GM19239 (cell line): ENCODE measurements around the gene MYLIP.

Experiments
- DNase-seq: peaks from one replicate; pipeline ENCODE4 v3.0.0; 2011; ENCODE audit warnings: low spot score; ENCODE audit not compliant: insufficient read length
- FAIRE-seq: peaks from 2 replicates; lab custom pipeline; 2011; peaks lifted over from hg19 to GRCh38; lab: Jason Lieb, UNC

Gene MYLIP

DNA sequence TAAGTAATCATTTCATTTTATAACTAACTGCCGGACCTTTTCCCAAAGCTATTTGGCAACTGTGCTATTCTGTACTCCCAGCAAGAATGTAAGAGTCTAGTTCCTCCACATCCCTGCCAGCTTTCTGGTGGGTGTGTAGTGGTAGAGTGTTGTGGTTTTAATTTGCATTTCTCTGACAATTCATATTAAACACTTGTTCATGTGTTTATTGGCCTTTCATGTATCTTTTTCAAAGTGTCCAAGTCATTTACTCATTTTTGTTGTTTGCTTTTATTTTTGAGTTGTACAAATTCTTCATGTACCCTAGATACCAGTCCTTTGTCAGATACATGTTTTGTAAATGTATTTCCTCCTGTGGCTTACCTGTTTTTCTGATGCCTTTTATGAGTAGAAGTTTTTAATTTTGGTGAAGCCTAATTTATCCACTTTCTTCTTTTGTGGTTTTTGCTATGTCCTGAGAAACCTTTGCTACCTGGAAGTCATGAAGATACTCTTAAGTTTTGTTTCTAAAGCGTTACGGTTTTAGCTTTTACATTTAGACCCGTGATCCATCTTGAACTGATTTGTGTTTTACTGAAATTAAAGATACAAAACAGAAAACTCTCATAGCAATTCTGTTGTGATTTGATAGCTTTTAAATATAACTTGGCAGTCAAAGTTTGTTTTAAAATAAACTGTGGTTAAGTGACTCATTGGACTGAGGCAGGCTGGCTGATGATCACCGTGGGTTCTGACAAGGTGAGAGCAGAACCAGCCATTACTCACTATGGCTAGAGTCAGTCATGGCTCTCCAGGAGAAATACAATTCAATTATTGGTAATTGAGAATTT lies 8.0 kb downstream of the MYLIP start:
- FAIRE-seq: peak; percentile 85

GRCh38 chr6:16137451-16137801 lies 8.5 kb downstream of the MYLIP start:
- DNase-seq: no peak

More for the DNA sequence above, 8.0 kb downstream of the MYLIP start:
- no peak for DNase-seq

GRCh38 chr6:16139556-16139955 lies 10.7 kb downstream of the MYLIP start:
- DNase-seq: no peak
- no peak for FAIRE-seq

More at GRCh38 chr6:16137451-16137801, 8.5 kb downstream of the MYLIP start:
- peak; percentile 60 for FAIRE-seq

DNA sequence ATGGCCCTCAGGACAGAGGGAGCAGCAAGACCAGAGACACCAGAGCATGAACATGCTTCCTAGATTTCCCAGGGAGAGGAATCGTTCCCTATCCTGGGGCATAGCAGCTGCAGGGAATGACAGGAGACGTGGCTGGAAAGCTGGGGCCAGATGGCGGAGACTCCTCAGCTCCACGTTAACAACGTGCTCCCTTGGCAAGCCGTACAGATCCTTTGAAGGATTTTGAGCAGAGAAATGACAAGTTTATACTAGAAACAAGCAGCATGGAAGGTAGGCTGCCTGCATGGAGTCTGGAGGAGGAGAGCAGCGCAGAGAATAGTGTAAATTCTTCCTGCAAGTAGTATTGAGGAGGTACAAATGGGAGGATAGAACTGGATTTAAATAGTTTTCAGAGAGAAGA lies 11.7 kb downstream of the MYLIP start:
- no peak for FAIRE-seq
- no peak for DNase-seq

DNA sequence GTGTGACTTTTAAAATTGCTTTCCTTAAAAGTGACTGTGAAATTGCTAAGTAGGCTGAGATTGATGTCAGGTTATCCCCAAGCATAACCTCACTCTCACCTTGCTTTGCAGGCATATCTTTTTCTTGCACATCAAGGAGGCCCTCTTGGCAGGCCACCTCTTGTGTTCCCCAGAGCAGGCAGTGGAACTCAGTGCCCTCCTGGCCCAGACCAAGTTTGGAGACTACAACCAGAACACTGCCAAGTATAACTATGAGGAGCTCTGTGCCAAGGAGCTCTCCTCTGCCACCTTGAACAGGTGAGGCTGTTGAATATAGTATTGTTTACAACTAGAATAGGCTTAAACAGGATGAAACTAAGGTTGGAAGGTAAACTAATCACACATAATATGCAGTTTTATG lies 12.6 kb downstream of the MYLIP start:
- FAIRE-seq (no peak), DNase-seq (no peak)

- FAIRE-seq (no peak), DNase-seq (no peak)
These were observed 16.2 kb downstream of the MYLIP start for GRCh38 chr6:16145038-16145437.

GRCh38 chr6:16146028-16146427 lies 17.1 kb downstream of the MYLIP start:
- no peak for DNase-seq
- FAIRE-seq: no peak

DNA sequence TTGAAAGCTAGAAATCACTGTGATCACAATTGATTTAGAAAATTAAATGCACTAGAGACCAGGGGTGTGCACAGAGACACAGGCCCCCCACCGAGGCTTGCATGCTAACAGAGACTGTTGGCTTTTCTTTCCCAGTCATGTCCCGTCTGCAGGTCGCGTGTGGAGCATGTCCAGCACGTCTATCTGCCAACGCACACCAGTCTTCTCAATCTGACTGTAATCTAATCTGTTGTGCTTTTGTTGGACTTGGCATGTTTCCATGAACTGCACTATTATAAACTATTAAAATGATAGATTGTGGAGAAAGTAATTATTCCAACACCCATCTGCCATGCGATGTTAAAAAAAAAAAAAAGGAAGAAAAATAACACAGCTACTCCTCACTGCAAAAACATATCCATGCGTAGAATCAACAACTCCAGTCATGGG lies 17.7 kb downstream of the MYLIP start:
- DNase-seq (no peak), FAIRE-seq (no peak)

DNA sequence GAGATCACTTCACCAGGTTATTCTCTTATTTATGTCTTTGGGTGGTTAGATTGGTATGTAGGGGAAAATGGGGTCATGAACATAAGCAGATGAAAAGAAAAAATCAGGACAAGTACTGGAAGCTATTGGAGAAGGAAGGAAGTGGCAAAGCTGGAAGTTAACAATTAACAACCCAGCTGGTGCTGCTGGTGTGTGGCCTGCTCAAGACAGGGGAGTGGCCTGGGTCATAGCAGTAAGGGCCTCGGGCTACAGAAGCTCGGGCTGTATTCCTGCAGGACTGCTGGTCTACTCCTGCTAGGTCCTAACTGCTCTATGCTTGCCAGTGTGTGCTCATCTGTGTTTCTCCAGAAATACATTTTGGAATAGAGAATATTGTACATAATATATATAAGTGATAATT lies 19.6 kb downstream of the MYLIP start:
- DNase-seq: no peak
- FAIRE-seq: peak; percentile 18

DNA sequence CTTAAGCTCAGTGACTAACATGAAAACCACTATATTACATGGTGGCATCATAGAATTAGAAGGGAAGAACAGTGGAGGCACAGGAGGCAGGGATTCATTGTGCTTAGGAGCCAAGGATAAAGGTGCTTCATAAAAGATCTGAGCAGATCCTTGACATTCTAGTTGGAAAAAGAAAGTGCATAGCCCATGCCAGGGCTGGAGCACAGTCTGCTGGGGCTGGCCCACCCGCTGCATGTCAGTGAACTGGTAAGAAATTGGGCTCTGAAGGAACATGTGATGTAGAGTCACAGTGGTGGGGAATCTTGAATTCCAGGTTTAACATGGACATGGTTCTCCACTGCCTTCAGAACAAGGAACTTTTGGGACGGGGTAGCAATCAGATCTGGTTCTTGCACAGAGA lies 20.4 kb downstream of the MYLIP start:
- DNase-seq (no peak), FAIRE-seq (no peak)

GRCh38 chr6:16150098-16150497 lies 21.2 kb downstream of the MYLIP start:
- no peak for DNase-seq
- FAIRE-seq: no peak

GRCh38 chr6:16153211-16153820 lies 24.4 kb downstream of the MYLIP start:
- no peak for DNase-seq
- FAIRE-seq: no peak

GRCh38 chr6:16154904-16155303 lies 26.0 kb downstream of the MYLIP start:
- FAIRE-seq (no peak), DNase-seq (no peak)

DNA sequence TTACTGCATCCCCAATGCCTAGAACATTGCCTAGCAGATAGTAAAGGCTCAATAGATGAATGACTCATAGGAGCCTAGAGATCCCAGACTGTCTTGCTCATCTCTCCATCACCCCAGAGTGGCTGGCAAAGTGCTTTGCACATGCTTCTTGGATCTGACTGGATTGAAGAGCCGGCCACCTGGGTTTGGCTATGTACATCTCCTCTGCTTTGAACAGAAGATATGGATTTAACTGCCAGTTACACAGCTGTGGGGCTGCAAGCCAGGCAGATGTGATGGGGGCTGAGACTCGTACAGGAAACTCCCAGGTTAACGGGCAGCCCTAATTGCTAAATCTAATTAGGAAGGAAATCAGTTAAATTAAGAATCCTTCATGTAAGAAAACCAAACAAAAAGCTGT lies 28.6 kb downstream of the MYLIP start:
- FAIRE-seq (no peak), DNase-seq (no peak)

GRCh38 chr6:16157909-16158308 lies 29.0 kb downstream of the MYLIP start:
- DNase-seq: no peak
- FAIRE-seq: no peak

- DNase-seq: no peak
- no peak for FAIRE-seq
These were observed 30.2 kb downstream of the MYLIP start for GRCh38 chr6:16158943-16159557.

DNA sequence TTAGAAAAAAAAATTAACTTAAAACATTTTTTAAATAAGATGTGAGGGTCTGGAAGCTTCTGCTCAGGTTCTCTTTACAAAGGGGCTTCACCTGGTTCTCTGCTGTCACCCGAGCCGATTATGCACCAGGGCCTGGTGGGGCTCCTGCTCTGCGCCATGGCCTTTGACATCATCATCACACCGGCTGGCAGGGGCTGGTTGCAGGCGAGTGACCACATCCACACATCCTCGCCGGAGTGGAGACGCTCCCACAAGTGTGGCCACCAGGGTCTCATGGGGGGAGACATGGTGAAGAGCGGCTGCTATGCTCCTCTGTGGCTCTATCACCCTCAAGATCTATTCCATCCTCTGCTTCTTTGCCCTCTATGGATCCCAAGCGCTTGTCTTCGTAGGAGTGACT lies 31.9 kb downstream of the MYLIP start:
- no peak for DNase-seq
- no peak for FAIRE-seq

DNA sequence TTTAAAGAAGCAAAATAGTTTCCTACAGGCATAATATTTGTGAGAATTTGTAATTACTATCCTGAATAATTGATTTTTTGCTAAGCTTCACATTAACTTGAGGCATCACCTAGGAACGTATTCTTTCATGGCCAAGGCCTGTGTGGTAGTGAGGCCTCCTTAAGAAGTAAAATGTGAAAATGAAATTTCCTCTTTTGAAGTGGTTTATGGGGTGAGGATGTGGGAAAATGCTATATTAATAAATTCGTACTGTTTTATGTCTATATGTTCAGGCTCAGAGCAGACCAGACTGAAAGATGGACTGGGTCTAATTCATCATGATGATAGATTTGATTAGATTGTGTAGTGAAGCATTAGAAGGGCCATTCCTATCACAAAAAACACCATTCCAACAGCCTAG lies 33.1 kb downstream of the MYLIP start:
- DNase-seq (no peak), FAIRE-seq (no peak)

DNA sequence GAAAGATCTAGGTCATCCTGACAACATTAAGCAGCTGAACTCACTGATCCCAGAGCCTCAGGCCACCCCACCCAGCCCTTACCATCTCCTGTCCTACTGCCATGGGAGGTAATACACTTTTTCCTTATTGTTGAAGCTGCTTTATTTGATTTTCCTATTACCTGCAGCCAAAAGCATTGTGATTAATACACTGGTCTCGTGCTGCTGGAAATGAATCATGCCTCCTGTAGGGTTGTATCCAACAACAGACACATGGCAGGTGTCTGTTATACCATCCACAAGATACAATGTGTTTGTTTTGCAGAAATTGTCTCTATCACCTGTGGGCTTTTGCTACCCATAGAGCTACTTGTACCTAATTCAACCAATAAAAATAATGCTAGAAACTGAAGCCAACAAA lies 34.2 kb downstream of the MYLIP start:
- FAIRE-seq (no peak), DNase-seq (no peak)

DNA sequence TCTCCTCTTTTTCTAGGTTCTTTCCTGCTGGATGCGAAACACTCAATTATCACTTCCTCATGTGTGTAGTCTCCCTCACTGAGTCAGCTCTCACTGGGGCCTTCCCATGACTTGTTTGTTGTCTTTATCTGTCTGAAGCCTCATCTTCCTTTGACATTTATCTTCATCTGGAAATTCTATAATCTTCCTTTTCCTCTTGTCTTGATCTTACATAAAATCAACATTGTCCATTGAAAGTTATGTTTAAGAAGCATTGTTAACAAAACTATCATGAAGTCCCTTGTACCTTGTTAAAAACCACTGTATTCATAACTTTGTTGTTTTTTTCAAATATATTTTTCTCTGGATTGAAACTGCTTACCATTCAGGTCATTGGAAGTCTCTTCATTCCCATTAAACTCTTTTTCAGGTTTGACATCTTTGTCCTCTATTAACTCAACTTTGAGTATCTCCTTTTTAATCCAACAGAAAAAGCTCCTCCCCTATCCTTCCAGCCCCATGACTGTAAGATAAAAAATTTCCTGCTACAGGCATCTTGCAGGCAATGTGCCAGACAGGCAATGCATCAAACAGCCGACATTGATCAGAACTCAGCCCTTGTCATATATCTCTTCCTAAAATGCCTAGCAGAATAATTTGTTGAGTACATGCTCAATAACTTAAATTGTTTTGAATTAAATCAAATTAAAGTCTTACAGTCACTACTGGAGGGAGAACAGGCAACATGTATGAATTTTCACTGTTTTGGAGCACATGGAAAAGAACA lies 34.8 kb downstream of the MYLIP start:
- DNase-seq: no peak
- FAIRE-seq: peak; percentile 33

DNA sequence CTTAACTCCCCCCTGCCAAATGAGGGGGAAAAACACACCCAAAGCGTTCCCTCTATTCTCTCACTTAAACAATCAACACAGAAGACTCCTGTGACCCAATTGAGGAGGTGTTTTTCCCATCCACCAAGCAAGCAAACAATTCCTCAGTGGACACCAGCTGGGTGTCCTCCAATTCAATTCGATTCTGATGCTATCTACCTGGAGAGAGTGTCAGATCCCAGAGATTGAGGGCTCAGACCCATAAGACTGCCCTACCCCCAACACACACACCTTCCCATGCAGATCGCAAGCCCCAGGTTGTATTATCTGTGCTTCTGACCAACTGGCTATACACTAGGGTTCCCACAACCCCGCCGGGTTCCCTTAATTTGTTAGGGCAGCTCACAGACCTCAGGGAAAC lies 36.8 kb downstream of the MYLIP start:
- no peak for FAIRE-seq
- no peak for DNase-seq
